GM12873 (cell line): ENCODE results near the gene STARD13.

ENCODE experiments used
- CTCF ChIP-seq: IDR thresholded peaks from 2 replicates; pipeline ENCODE4 v1.5.1; 2012; ENCODE audit warnings: low read depth, mild to moderate bottlenecking, moderate library complexity, low read length, control low read depth; ENCODE audit not compliant: insufficient read depth; ENCODE audit errors: missing control alignments

The STARD13 gene

GRCh38 chr13:33129094-33129832, 156.3 kb downstream of the STARD13 start:
- TF ChIP-seq CTCF = no peak

- TF ChIP-seq CTCF = no peak
These were observed 157.4 kb downstream of the STARD13 start for GRCh38 chr13:33128134-33128533.

GRCh38 chr13:33127009-33127551, 158.5 kb downstream of the STARD13 start:
- TF ChIP-seq CTCF = no peak

- TF ChIP-seq CTCF = no peak
These were observed 159.6 kb downstream of the STARD13 start for GRCh38 chr13:33125821-33126570.

- TF ChIP-seq CTCF = no peak
These were observed 162.3 kb downstream of the STARD13 start for GRCh38 chr13:33123066-33123859.

- no peak for TF ChIP-seq CTCF
These were observed 165.6 kb downstream of the STARD13 start for GRCh38 chr13:33119856-33120543.
